ENCODE results near the gene AKAP13. TPM values are rescaled to one million over a fixed set of nuclear protein-coding genes. Genes with fewer than 3 reads are reported as not detected.

The AKAP13 gene
- 41.7 and 47.3 TPM in 2 replicates for total RNA-seq (2021)
- long read RNA-seq, full-length matches to known transcripts = 22 of 92 reads
- long read RNA-seq, partial matches to known transcripts = 47 of 92 reads
- long read RNA-seq, other reads (novel, unspliced or antisense) = 23 of 92 reads

- WGBS (ENCODE audit: extremely low coverage, insufficient read length, low lambda C conversion rate) = no CpG with 5 or more reads among the region's 54 CpGs
- Histone ChIP-seq H3K18ac (ENCODE audit: insufficient read length, low read depth, low read length) (peak within 1 kb of the TSS; percentile 54), H3K23ac (ENCODE audit: insufficient read length, low read depth, low read length) (no peak within 1 kb of the TSS), H3K27ac (ENCODE audit: insufficient read length, low read depth, low read length) (no peak within 1 kb of the TSS), H2AFZ (ENCODE audit: low read length) (peak within 1 kb of the TSS; percentile 87), H2BK120ac (ENCODE audit: low read depth, low read length, poor library complexity, severe bottlenecking) (no peak within 1 kb of the TSS), H4K91ac (ENCODE audit: insufficient read length, low read depth, low read length) (no peak within 1 kb of the TSS), H3K9me3 (ENCODE audit: control insufficient read depth, low read depth, low read length) (no peaks in the 10 kb centered on the region), H3K4me1 (ENCODE audit: insufficient read depth, low read length) (0 out of 2 replicates have a peak, but pooled peaks cover 2% of the 10 kb centered on the region), H2BK20ac (ENCODE audit: low read depth, low read length, poor library complexity, severe bottlenecking) (no peak within 1 kb of the TSS), H4K20me1 (ENCODE audit: control insufficient read depth, insufficient read depth, insufficient read length) (no peaks in the 10 kb centered on the region), H3K79me2 (ENCODE audit: insufficient read depth, low read length) (peaks cover 8% of the 10 kb centered on the region; the same call in 1 of the 2 replicates), H4K5ac (ENCODE audit: insufficient read length, low read depth, low read length) (no peak within 1 kb of the TSS), H3K56ac (ENCODE audit: insufficient read length, low read depth, low read length) (no peak within 1 kb of the TSS), H3K9ac (ENCODE audit: extremely low read depth, insufficient read length, low read length) (peak within 1 kb of the TSS; percentile 64), H2AK5ac (ENCODE audit: insufficient read length, low read length) (no peak within 1 kb of the TSS), H2BK15ac (ENCODE audit: low read depth, low read length) (no peak within 1 kb of the TSS), H3K4me2 (ENCODE audit: insufficient read depth, insufficient read length, low read length) (peak within 1 kb of the TSS; percentile 96), H2BK12ac (ENCODE audit: insufficient read length, low read depth, low read length) (no peak within 1 kb of the TSS), H3K23me2 (ENCODE audit: insufficient read length, low read depth, low read length, poor library complexity, severe bottlenecking) (peaks cover 5% of the 10 kb centered on the region), H2BK5ac (ENCODE audit: insufficient read length, low read length) (no peak within 1 kb of the TSS), H3K14ac (ENCODE audit: insufficient read depth, low read length) (peak within 1 kb of the TSS; percentile 88), H3K79me1 (ENCODE audit: insufficient read depth, low read depth, low read length, poor library complexity, severe bottlenecking) (peaks cover 4% of the 10 kb centered on the region), H4K8ac (replicated peaks; ENCODE audit: insufficient read length, low read depth, low read length) (no peak within 1 kb of the TSS), H3K4ac (ENCODE audit: low read depth, low read length) (no peak within 1 kb of the TSS), H3K27me3 (ENCODE audit: insufficient read depth, low read length) (no peaks in the 10 kb centered on the region), H3T11ph (ENCODE audit: low read length) (no peak within 1 kb of the TSS)
- Mint-ChIP-seq H3K4me1 (peaks cover 19 to 27% of the 10 kb centered on the region in 2 experiments), H3K36me3 (ENCODE audit: insufficient read depth in 1 of 3, low read depth in 3 of 3) (no peaks in the 10 kb centered on the region), H3K27ac (peak within 1 kb of the TSS; percentile 93 to 98 (median 97)), H3K4me3 (peak within 1 kb of the TSS; percentile 90 to 91), H3K27me3 (ENCODE audit: low read depth) (peaks cover 4% of the 10 kb centered on the region), H3K9me3 (no peaks in the 10 kb centered on the region)
- TF ChIP-seq, protein P1, sequence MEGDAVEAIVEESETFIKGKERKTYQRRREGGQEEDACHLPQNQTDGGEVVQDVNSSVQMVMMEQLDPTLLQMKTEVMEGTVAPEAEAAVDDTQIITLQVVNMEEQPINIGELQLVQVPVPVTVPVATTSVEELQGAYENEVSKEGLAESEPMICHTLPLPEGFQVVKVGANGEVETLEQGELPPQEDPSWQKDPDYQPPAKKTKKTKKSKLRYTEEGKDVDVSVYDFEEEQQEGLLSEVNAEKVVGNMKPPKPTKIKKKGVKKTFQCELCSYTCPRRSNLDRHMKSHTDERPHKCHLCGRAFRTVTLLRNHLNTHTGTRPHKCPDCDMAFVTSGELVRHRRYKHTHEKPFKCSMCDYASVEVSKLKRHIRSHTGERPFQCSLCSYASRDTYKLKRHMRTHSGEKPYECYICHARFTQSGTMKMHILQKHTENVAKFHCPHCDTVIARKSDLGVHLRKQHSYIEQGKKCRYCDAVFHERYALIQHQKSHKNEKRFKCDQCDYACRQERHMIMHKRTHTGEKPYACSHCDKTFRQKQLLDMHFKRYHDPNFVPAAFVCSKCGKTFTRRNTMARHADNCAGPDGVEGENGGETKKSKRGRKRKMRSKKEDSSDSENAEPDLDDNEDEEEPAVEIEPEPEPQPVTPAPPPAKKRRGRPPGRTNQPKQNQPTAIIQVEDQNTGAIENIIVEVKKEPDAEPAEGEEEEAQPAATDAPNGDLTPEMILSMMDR (conservative IDR thresholded peaks at IDR 0.05) = no peak
- DNase-seq = peak; percentile 100
Measured at GRCh38 chr15:85380217-85380811, at the start of gene AKAP13. Gene AKAP13 (plus strand): TSS chr15:85380603. CDS start chr15:85485721, 105,118 bp downstream.
